Loucy (cell line): ENCODE measurements around the gene ST6GAL1.
A peak's percentile ranks its signal among the peaks of the same experiment; 100 is the strongest.
"Not testable (repeated sequence)": the region's sequence is repeated elsewhere in the genome, so short reads cannot be mapped to it uniquely, and the experiment has no call there.

Source experiments
- H2AFZ ChIP-seq: fragments of 200-600 bp; sonication (generic); 2 replicates; pipeline ENCODE4 v1.6.0; 2016; ENCODE audit warnings: antibody characterized with exemption, mild to moderate bottlenecking, low read length, moderate library complexity
- H3F3A ChIP-seq: fragments of 200-600 bp; 2 replicates; pipeline ENCODE4 v1.6.0; 2016; ENCODE audit warnings: antibody characterized with exemption, low read depth, mild to moderate bottlenecking
- H3K27me3 ChIP-seq: fragments of 200-600 bp; sonication (generic); 2 replicates; pipeline ENCODE4 v1.6.1; 2014; ENCODE audit warnings: low read length, mild to moderate bottlenecking; ENCODE audit not compliant: insufficient read depth, poor library complexity, severe bottlenecking
- H3K36me3 ChIP-seq: fragments of 200-600 bp; sonication (generic); 2 replicates; pipeline ENCODE4 v1.6.1; 2016; ENCODE audit warnings: low read length; ENCODE audit not compliant: insufficient read depth
- H3K4me1 ChIP-seq: fragments of 200-600 bp; sonication (generic); 2 replicates; pipeline ENCODE4 v1.5.1; 2014; ENCODE audit warnings: low read length, mild to moderate bottlenecking; ENCODE audit not compliant: insufficient read depth, poor library complexity, severe bottlenecking
- H3K4me2 ChIP-seq: fragments of 200-600 bp; sonication (generic); 2 replicates; pipeline ENCODE4 v1.6.0; 2014; ENCODE audit warnings: antibody characterized with exemption, low read length, low read depth, mild to moderate bottlenecking; ENCODE audit not compliant: poor library complexity, severe bottlenecking
- H3K4me3 ChIP-seq: fragments of 200-600 bp; sonication (generic); 2 replicates; pipeline ENCODE4 v1.5.1; 2014; ENCODE audit warnings: low read length, mild to moderate bottlenecking, mixed read lengths; ENCODE audit not compliant: poor library complexity, severe bottlenecking
- H3K79me2 ChIP-seq: fragments of 200-600 bp; sonication (generic); 2 replicates; pipeline ENCODE4 v1.6.1; 2014; ENCODE audit warnings: low read length; ENCODE audit not compliant: insufficient read depth
- H3K9ac ChIP-seq: fragments of 200-600 bp; sonication (generic); 2 replicates; pipeline ENCODE4 v1.6.0; 2014; ENCODE audit warnings: mild to moderate bottlenecking, low read depth, low read length, moderate library complexity; ENCODE audit not compliant: poor library complexity, severe bottlenecking
- H3K9me2 ChIP-seq: fragments of 200-600 bp; sonication (generic); replicated peaks from 2 replicates; pipeline ENCODE4 v1.6.1; 2016; ENCODE audit warnings: low read depth, low read length, mixed read lengths
- H3K9me3 ChIP-seq: fragments of 200-600 bp; sonication (generic); 2 replicates; pipeline ENCODE4 v1.6.1; 2014; ENCODE audit warnings: mild to moderate bottlenecking, antibody characterized with exemption, low read length, low read depth; ENCODE audit not compliant: insufficient read depth
- H4K20me1 ChIP-seq: fragments of 200-600 bp; sonication (generic); 2 replicates; pipeline ENCODE4 v1.6.0; 2014; ENCODE audit warnings: antibody characterized with exemption, low read length, mild to moderate bottlenecking; ENCODE audit not compliant: insufficient read depth, poor library complexity, severe bottlenecking
- CTCF ChIP-seq: fragments of 200-600 bp; sonication (generic); conservative IDR thresholded peaks from 2 replicates; pipeline ENCODE4 v1.5.1; 2014; ENCODE audit warnings: mild to moderate bottlenecking, antibody characterized with exemption, low read length
- EZH2phosphoT487 ChIP-seq: fragments of 200-600 bp; IDR thresholded peaks from 2 replicates; pipeline ENCODE4 v1.6.1; 2018; ENCODE audit warnings: antibody characterized with exemption, mild to moderate bottlenecking, moderate library complexity, borderline replicate concordance

Gene ST6GAL1

GRCh38 chr3:187002915-187003314 lies 72.6 kb downstream of the ST6GAL1 start:
- Histone ChIP-seq H3K9me2 (no peaks in the 10 kb centered on the region), H3K79me2 (no peaks in the 10 kb centered on the region), H4K20me1 (no peaks in the 10 kb centered on the region), H3K9ac (no peak overlapping the region), H3F3A (no peaks in the 10 kb centered on the region), H3K4me2 (no peak overlapping the region), H3K9me3 (no peaks in the 10 kb centered on the region), H2AFZ (no peak overlapping the region), H3K4me1 (peaks cover 17% of the 10 kb centered on the region), H3K36me3 (peaks cover 6% of the 10 kb centered on the region; the same call in 1 of the 2 replicates), H3K4me3 (no peak overlapping the region), H3K27me3 (no peaks in the 10 kb centered on the region)
- TF ChIP-seq EZH2phosphoT487 (no peak), CTCF (no peak)

- H3K9me3 ChIP-seq: no peaks in the 10 kb centered on the region
- H4K20me1 ChIP-seq: no peaks in the 10 kb centered on the region
- no peak overlapping the region for H3K4me3 ChIP-seq
- no peak overlapping the region for H3K9ac ChIP-seq
- H3K9me2 ChIP-seq: no peaks in the 10 kb centered on the region
- peak overlapping the region; percentile 22 for H3K4me2 ChIP-seq
- no peaks in the 10 kb centered on the region for H3K79me2 ChIP-seq
- peaks cover 2% of the 10 kb centered on the region; the same call in 1 of the 2 replicates for H3K36me3 ChIP-seq
- TF ChIP-seq CTCF (no peak), EZH2phosphoT487 (no peak)
- H3F3A ChIP-seq: no peaks in the 10 kb centered on the region
- peaks cover 17% of the 10 kb centered on the region for H3K4me1 ChIP-seq
- no peaks in the 10 kb centered on the region for H3K27me3 ChIP-seq
- no peak overlapping the region for H2AFZ ChIP-seq
Measured at GRCh38 chr3:187005827-187006481, 75.6 kb downstream of the ST6GAL1 start.

GRCh38 chr3:187006864-187007630 lies 76.7 kb downstream of the ST6GAL1 start:
- H3K4me3 ChIP-seq: no peak overlapping the region
- H3K36me3 ChIP-seq: no peaks in the 10 kb centered on the region
- peaks cover 17% of the 10 kb centered on the region for H3K4me1 ChIP-seq
- H3K9me3 ChIP-seq: no peaks in the 10 kb centered on the region
- TF ChIP-seq CTCF (no peak), EZH2phosphoT487 (no peak)
- no peak overlapping the region for H3K9ac ChIP-seq
- no peaks in the 10 kb centered on the region for H3F3A ChIP-seq
- no peaks in the 10 kb centered on the region for H3K27me3 ChIP-seq
- H2AFZ ChIP-seq: no peak overlapping the region
- H3K4me2 ChIP-seq: no peak overlapping the region
- no peaks in the 10 kb centered on the region for H3K9me2 ChIP-seq
- no peaks in the 10 kb centered on the region for H3K79me2 ChIP-seq
- no peaks in the 10 kb centered on the region for H4K20me1 ChIP-seq

GRCh38 chr3:187010382-187010781 lies 80.1 kb downstream of the ST6GAL1 start:
- H2AFZ ChIP-seq, H3K9ac ChIP-seq, H3K36me3 ChIP-seq, H3K9me2 ChIP-seq, H3K4me3 ChIP-seq, H3K27me3 ChIP-seq, H3K79me2 ChIP-seq, H3K9me3 ChIP-seq, H3F3A ChIP-seq, H4K20me1 ChIP-seq, H3K4me2 ChIP-seq: not testable (repeated sequence)
- peaks cover 17% of the 10 kb centered on the region for H3K4me1 ChIP-seq
